ENCODE data around the gene CLEC2D.
"Not testable (repeated sequence)": the region's sequence is repeated elsewhere in the genome, so short reads cannot be mapped to it uniquely, and the experiment has no call there.

CLEC2D gene

DNA sequence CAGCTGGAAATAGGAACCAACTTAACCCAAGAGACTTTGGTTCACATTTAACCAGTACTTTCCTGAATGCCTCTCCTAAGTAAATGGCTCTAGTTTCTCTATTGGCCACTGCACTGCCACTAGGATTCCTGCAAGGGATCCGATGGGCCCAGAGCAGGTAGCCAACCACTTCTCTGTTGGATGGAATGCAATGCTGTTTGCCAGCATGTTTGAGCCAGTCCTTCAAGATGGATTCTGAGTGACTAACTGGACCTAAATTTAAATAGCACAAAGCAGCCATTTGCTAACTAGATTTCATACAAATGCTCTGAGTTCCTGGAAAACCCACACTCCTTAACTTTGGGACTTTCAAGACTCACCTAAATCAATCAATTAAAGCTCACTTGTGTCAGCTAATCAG, 9.5 kb upstream of the CLEC2D start:
- DNase-seq: no peak

- DNase-seq: no peak
Measured at GRCh38 chr12:9661720-9662119, 7.8 kb upstream of the CLEC2D start.

DNA sequence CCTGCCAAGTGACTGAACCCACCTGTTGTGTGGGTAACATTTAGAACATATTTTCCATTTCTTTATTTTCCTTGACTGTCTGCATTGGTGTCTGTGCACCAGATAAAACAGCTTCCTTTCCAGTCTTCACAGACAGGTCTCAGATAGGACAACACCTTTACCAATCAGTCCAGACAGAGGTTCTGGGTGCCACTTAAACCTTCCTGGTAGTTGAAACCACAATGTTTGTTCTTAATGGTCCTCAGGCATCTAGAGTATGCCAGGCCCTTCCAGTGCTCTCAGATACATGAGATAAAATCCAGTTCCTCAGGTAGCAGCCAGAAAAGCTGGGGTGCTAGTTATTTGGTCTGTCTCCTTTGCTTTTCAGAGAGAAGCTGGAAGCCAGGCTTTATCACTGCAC, 7.0 kb upstream of the CLEC2D start:
- no peak for DNase-seq

- DNase-seq: no peak
Measured at GRCh38 chr12:9667403-9668160, 1.9 kb upstream of the CLEC2D start.

DNA sequence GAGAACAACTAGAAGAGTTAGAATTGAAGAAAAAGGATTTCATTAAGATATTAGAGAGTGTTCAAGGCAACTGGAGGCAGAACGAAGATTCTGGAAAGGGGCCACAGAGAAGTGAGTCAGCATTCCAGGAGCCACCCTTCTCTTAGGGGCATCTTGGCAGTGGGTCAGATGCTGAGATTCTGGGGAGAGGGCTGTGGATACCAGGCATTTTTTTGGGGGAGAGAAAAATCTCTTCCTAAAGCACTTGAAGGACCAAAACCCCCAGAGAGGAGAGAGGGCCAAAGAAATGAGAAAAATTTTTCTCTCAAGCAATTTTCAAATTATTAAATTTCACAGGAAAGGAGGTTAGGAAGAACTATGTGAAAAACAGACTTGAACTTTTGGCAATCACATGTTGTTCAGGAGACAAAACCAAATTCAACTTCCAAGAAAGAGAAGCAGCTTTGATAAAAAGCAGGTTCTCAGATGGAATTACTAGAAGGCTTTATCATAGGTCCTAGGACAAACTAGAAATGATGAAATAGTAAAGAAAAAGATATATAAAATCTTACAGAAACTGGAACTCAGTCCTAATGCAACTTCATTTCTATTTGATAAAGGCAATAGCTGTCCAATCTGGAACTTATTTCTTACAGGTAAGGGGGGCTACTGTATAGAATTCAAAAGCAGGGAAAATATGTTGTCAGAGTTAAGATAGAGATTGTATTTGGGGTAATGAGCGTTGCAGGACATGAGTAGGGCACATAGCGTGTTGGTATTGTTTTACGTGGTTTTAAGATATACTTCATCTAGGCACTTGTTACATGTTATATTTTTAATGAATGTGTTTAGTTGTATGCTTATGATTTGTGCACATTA, 1.1 kb upstream of the CLEC2D start:
- DNase-seq: no peak

DNA sequence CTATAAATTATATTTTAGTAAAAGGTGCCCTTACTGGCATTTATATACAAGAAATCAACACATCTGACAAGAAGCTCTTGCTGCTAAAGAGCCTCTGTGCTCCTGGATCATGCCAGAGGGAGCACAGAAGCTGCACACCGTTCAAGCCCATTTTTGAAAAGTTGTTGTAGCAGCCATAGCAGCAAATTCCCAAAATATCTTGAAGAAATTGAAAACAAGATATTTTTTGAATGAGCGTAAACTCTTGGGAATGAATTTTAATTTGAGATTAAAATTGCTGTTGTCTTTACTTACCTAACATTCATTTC, 540 bp upstream of the CLEC2D start:
- DNase-seq: no peak

DNA sequence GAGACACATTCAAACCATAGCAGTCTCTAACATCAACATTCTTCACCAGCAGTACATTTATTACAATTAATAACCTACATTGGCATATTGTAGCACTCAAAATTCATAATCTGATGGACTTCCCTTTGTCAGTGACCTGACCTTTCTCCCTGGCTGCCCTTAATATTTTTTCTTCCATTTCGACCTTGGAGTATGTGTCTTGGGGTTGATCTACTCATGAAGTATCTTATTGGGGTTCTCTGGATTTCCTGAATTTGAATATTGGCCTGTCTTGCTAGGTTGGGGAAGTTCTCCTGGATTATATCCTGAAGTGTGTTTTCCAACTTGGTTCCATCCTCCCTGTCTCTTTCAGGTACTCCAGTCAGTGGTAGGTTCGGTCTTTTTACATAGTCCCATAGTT, 2.8 kb downstream of the CLEC2D start:
- DNase-seq: not testable (repeated sequence)

DNA sequence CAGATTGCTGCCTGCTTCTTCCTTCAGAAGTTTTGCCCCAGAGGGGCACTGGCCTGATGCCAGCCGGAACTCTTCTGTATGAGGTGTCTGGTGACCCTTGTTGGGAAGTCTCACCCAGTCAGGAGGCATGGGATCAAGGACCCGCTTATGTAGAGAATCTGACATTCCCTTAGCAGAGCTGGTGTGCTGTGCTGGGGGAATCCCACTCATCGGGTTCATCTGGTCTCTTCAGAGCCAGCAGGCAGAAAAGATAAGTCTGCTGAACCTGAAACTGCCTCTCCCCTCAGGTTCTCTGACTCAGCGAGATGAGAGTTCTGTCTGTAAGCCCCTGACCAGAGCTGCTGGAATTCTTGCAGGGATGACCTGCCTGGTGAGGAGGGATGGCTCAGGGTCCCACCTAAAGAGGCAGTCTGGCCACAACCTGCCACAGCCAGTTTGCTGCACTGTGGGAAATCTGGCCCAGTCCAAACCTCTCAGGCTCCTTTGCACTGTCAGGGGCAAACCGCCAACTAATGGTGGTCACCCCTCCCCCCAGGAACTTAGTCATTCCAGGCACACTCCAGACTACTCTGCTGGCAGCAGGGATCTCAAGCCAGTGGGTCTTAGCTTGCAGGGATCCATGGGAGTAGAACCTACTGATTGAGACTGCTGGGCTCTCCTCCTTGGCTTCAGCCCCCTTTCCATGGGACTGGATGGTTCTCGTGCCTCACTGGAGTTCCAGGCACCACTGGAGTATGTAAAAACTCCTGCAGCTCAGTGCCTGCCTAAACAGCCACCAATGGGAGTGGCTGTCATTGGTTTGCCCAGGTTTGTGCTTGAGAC, 4.1 kb downstream of the CLEC2D start:
- DNase-seq: no peak

DNA sequence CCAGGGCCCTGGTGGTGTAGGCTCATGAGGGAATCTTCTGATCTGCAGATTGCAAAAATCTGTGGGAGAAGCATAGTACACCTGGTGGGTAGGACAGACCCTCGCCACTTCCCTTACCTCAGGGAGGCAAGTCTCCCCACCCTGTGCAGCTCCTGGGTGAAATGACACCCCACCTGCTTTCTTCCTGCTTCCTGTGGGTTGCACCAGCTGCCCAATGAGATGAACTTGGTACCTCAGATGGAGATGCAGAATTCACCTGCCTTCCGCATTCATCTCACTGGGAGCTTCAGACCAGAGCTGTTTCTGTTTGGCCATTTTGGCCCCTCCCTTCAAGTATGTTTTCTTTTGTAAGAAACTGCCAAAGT, 4.7 kb downstream of the CLEC2D start:
- no peak for DNase-seq

GRCh38 chr12:9682508-9682907, 13.0 kb downstream of the CLEC2D start:
- not testable (repeated sequence) for DNase-seq

GRCh38 chr12:9682949-9683348, 13.4 kb downstream of the CLEC2D start:
- DNase-seq: not testable (repeated sequence)

DNA sequence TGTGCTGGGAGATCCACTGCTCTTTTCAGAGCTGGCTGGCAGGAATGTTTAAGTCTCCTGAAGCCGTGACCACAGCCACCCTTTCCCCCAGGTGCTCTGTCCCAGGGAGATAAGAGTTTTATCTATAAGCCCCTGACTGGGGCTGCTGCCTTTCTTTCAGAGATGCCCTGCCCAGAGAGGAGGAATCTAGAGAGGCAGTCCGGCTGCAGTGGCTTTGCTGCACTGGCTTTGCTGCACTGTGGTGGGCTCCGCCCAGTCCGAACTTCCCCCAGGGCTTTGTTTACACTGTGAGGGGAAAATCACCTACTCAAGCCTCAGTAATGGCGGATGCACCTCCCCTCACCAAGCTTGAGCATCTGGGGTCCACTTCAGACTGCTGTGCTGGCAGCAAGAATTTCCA, 15.9 kb downstream of the CLEC2D start:
- DNase-seq: not testable (repeated sequence)

GRCh38 chr12:9685915-9686314, 16.4 kb downstream of the CLEC2D start:
- DNase-seq: no peak

- no peak for DNase-seq
Measured at GRCh38 chr12:9687228-9687627, 17.7 kb downstream of the CLEC2D start.

GRCh38 chr12:9692909-9693308, 23.4 kb downstream of the CLEC2D start:
- DNase-seq: no peak

- DNase-seq: no peak
Measured at GRCh38 chr12:9694241-9694640, 24.7 kb downstream of the CLEC2D start.

GRCh38 chr12:9695150-9695549, 25.6 kb downstream of the CLEC2D start:
- not testable (repeated sequence) for DNase-seq

DNA sequence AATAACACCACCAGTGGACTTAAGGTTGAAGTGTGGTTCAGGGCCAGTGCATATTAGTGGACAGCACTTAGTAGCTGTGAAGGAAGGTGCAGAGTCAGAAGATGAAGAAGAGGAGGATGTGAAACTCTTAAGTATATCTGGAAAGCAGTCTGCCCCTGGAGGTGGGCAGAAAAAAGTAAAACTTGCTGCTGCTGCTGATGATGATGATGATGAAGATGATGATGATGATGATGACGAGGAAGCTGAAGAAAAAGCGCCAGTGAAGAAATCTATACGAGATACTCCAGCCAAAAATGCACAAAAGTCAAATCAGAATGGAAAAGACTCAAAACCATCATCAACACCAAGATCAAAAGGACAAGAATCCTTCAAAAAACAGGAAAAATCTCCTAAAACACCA, 26.1 kb downstream of the CLEC2D start:
- DNase-seq: not testable (repeated sequence)

DNA sequence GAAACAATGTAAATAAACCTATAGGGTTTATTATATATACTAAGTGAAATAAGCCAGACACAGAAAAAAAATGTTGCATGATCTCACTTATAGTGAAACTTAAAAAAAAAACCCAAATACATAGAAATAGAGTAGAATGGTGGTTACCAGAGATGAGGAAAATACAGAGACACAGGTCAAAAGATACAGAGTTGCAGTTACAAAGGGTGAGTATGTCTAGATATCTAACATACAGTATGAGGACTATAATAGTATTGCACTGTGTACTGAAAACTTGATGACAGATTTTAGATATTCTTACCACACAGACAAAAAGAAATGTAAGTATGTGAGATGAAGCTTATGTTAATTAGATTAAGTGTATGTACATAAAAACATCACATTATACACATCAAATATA, 28.1 kb downstream of the CLEC2D start:
- no peak for DNase-seq

- DNase-seq: no peak
Measured at GRCh38 chr12:9698681-9699080, 29.2 kb downstream of the CLEC2D start.

DNA sequence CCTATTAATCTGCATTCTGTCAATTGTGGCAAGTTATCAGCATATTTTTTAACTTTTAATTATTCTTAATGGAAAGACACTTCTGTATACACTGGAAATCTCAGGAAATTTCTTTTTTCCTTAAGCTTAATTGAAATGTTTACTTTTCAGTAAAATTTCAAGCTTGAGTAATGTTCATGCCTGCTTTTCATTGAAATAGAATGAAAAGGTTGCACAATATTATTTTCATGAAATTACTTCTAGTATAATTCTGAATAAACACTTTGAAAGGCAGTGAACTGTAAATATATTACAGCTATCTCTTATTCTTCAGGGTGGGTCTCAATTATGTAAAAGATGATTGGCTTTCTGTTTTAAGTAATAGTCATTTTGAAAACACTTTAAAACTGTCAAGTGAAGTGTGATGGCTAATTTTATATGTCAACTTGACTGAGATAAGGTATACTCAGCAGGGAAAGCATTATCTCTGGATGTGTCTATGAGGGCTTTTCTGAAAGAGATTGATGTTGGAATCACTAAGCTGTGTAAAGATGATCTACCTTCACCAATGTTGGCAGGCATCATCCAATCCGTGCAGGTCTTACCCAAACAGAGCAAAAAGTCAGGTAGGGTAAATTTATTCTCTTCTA, 29.9 kb downstream of the CLEC2D start:
- no peak for DNase-seq

DNA sequence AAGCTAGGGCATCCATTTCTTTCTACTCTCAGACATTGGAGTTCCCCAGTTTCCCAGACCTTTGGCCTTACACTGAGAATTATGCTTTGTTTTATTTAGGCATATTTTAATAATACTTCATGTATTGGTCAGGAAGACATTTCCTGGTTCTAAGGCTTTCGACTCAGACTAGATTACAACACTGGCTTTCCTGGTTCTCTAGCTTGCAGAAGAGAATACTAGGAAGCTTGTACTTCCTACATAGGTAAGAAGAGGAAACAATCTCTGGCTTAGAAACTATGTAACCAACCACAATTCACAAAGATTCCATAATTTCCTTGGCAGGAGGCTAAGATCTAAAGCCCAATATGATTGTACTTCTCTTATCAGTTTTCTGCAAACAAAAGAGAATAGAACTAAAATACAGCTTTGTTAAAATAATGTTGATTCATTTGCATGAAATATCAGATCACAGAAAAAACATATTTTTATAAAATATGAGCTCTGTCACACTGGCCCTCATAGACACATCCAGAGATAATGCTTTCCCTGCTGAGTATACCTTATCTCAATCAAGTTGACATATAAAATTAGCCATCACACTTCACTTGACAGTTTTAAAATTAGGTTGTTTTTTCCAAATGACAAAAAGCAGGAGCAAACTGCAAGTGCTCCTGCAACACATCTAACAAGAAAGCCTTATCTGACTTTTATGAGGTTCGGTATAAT, 30.5 kb downstream of the CLEC2D start:
- DNase-seq: no peak

DNA sequence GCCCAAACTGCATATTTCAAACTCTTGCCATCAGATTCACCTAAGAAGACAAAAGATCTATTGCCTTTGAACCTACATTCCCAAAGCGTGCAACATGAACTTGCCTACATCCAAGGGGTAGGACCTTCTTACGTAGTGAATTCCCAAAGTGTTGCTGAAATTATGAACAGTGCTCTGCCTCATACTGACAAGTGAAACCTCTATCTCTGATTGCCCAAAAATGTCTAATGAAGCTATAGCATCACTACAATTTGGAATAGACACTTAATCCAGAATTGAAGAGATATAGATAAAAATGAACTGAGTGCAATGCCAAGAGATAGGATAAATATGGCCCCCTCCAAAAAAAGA, 31.1 kb downstream of the CLEC2D start:
- DNase-seq: no peak

Data from midbrain (tissue), 1 donor.